ENCODE results near the gene ILDR2.

DNA sequence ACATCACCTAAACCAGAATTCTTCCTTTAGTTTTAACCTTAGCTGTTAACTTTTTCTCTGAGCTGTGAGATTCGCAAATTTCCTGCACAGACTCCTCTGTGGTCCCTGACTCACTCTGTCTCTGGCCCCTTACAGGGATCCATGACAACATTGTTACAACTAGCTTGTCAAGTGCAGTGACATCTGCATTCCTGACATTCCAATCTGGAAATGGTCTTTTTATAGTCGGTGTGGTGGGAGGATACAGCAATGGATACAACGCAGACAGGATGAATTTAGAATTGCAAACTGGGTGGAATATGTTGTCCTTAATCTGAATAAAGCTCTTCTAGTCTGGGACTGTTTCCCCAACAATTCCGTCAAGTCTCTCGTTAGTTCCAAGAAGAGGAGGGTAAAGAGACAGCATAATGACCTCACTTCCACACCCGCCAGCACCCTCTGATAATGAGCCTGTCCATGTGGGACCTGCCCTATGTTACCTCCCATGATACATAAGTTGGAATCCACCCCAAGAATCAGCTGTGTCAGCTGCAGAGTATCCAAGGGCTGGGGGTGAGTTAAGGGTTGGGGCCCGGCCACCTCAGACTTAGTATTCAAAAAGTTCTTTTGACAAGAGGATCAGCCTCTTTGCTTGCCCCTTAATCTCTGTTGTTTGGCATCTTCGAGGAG lies 49.4 kb downstream of the ILDR2 start:
- TF ChIP-seq, protein P1, sequence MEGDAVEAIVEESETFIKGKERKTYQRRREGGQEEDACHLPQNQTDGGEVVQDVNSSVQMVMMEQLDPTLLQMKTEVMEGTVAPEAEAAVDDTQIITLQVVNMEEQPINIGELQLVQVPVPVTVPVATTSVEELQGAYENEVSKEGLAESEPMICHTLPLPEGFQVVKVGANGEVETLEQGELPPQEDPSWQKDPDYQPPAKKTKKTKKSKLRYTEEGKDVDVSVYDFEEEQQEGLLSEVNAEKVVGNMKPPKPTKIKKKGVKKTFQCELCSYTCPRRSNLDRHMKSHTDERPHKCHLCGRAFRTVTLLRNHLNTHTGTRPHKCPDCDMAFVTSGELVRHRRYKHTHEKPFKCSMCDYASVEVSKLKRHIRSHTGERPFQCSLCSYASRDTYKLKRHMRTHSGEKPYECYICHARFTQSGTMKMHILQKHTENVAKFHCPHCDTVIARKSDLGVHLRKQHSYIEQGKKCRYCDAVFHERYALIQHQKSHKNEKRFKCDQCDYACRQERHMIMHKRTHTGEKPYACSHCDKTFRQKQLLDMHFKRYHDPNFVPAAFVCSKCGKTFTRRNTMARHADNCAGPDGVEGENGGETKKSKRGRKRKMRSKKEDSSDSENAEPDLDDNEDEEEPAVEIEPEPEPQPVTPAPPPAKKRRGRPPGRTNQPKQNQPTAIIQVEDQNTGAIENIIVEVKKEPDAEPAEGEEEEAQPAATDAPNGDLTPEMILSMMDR (IDR thresholded peaks at IDR 0.05; ENCODE audit: insufficient read depth, low read length) = no peak
- TF ChIP-seq, protein P2, sequence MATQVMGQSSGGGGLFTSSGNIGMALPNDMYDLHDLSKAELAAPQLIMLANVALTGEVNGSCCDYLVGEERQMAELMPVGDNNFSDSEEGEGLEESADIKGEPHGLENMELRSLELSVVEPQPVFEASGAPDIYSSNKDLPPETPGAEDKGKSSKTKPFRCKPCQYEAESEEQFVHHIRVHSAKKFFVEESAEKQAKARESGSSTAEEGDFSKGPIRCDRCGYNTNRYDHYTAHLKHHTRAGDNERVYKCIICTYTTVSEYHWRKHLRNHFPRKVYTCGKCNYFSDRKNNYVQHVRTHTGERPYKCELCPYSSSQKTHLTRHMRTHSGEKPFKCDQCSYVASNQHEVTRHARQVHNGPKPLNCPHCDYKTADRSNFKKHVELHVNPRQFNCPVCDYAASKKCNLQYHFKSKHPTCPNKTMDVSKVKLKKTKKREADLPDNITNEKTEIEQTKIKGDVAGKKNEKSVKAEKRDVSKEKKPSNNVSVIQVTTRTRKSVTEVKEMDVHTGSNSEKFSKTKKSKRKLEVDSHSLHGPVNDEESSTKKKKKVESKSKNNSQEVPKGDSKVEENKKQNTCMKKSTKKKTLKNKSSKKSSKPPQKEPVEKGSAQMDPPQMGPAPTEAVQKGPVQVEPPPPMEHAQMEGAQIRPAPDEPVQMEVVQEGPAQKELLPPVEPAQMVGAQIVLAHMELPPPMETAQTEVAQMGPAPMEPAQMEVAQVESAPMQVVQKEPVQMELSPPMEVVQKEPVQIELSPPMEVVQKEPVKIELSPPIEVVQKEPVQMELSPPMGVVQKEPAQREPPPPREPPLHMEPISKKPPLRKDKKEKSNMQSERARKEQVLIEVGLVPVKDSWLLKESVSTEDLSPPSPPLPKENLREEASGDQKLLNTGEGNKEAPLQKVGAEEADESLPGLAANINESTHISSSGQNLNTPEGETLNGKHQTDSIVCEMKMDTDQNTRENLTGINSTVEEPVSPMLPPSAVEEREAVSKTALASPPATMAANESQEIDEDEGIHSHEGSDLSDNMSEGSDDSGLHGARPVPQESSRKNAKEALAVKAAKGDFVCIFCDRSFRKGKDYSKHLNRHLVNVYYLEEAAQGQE (IDR thresholded peaks at IDR 0.05; ENCODE audit: insufficient replicate concordance, low read depth) = no peak
- no peak for TF ChIP-seq POLR2AphosphoS5 (IDR thresholded peaks at IDR 0.05; ENCODE audit: low read depth)
